ENCODE data around the gene HYAL1.

HYAL1 gene

DNA sequence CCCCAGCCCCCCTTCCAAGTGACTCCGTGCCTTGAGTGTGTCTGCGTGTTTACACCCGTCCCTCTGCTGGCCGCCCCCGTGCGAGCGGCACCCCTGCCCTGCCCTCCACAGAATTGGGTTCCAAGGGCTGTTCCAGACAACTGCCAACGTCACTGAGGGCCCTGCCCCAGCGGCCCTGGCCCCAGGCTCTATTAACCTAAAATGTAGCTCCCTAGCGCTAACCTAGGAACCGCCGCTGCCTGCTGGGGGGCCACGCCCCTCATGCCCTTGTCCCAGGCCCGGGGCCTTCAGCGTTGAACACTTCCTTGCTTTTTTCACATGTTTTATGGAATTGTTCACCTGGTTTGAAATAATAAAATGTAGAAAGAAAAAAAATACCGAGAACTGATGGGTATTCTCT is 44.4 kb downstream of the HYAL1 start:
- no peak for DNase-seq

DNA sequence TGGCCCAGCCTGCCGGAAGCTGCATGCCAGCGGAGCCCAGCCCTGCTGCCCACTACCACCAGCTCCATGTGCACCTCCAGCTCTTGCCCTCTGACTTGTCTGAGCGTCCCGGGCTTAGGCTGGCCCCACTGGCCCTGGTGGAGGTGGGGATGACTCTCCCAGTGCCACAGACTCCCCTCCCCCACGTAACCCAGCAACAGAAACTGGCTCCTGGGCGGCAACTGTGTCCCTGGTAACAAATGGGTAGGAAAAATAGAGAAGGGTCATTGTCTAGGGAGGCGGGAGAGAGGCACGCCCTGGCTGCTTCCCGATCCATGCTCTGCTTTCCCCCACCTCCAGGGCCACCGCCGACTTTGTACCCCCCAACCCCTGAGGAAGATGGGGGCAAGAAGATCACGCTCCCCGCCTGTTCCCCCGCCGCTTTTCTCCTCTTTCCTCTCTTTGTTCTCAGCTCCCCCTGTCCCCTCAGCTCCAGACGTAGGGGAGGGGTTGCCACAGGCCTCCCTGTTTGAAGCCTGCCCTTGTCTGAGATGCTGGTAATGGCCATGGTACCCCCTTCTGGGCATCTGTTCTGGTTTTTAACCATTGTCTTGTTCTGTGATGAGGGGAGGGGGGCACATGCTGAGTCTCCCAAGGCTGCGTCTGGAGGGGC is 45.2 kb downstream of the HYAL1 start:
- no peak for DNase-seq

DNA sequence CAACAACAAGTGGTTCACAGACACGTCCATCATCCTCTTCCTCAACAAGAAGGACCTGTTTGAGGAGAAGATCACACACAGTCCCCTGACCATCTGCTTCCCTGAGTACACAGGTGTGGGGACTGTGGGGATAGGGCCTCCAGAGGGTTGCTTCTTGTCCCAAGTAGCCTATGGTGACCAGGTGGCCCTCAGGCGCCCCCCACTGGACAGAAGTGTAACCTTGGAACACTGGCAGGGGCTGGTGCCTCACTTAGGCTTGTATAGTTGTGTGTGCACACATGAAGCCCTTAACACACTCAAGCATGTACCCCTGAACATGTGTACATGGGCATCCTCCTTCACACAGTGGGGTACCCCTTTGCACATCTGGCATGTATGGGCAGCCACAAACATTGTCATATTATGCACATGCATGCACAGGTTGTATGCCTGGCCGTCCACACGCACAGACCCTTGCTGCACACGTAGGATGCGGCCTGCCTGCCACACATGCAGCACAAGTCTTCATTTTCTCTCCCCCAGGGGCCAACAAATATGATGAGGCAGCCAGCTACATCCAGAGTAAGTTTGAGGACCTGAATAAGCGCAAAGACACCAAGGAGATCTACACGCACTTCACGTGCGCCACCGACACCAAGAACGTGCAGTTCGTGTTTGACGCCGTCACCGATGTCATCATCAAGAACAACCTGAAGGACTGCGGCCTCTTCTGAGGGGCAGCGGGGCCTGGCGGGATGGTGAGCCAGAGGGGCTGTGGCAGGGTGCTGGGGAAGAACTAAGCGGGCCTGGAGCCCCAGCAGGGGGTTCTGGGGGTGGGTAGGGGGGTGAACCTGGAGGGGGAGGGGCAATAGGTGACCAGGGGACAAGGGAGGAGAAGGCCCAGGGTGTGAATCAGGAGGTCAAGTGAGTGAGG is 46.1 kb downstream of the HYAL1 start:
- DNase-seq: peak in 1 of 5 donors; percentile 18

DNA sequence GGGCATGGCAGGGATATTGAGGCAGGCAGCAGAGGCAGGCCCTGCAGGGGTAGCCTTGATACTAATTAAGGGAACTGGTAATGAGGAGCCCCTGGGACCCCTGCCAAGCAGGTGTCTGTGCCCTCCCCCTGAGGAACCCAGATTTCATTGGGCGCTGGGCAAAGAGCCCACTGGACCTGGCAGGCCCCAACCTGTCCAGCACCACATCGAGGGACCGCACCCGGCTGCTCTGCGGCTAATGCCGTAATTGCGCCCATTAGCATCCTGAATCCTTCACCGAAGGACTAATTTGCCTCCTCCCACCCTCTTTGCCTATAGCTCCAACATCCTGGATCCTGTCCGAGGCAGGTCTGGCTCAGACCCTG is 48.1 kb downstream of the HYAL1 start:
- no peak for DNase-seq

DNA sequence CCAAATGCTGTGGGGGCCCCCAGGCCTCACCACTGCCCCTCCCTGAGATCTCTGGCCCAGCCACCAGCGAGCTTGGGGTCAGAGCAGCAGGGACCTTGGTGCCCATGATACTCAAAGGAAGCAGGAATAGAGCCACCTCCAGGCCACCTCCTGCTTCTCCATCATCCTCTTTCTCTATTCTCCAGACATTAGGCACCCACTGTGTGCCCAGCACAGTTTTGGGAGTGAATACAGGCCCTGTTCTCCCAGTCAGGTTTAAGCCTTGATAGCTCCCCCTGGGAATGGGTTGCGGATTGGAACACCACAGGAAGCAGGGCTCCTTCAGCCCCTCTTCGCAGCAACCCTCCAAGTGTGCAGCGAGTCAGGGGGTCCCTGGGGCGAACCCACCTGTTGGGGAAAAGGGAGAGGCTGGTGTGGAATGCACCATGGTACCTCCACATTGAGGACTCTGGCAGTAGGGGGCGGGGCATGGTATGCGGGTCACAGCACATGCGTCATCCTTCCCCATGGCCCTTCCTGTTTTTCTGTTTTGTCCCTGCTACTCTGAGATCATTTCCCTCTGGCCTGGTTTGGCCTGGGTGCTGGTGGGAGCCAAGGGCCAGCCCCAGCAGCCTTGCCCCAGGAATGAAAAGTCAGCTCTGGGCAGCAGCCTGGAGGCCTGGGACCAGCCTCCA is 48.7 kb downstream of the HYAL1 start:
- no peak for DNase-seq

DNA sequence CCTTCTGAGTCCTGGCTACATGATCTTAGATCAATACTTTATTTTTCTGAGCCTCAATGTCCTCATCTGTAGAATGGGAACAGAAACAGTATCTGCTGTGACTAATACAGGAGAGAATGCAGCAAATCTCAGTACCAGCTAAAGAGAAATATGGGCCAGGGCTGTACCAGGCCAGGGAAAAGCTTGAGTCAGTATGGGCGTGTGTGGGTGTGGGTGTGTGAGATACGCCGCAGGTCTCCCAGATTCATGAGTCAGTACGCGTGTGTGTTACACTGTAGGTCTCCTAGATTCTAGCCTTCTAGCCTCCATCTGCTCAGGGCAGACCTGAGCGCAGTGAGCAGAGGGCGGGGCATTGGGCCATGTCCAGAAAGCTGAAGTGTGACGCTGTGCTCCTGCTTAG is 52.2 kb downstream of the HYAL1 start:
- DNase-seq: no peak

DNA sequence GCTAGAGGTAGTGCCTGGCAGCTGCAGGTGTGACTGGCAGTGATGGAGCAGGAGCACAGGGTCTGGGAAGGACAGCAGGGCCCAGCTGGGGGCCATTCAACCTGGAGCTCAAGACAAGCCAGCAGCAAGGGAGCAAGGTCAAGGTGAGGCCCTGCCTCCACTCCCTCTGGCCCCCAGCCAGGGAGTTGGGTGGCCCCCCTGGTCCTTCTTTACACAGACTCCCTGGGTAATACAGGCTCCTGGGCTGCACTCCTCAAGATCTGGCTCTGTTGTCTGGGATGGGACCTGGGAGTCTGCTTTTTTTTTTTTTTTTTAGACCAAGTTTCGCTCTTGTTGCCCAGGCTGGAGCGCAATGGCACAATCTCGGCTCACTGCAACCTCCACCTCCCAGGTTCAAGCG is 52.9 kb downstream of the HYAL1 start:
- no peak for DNase-seq

Data from T-helper 1 cell (primary cell).